ENCODE results near the gene DSTYK. TPM values are rescaled to one million over a fixed set of nuclear protein-coding genes. Genes with fewer than 3 reads are reported as not detected.

Gene DSTYK
- total and polyA plus RNA-seq, 2 experiments from 2014 or later = 6.1 to 10.7 TPM

- peaks cover 34% of the 10 kb centered on the region for H3K4me1 Mint-ChIP-seq
- no peak for TF ChIP-seq EZH2phosphoT487 (IDR thresholded peaks at IDR 0.05; ENCODE audit: unreplicated experiment)
- Histone ChIP-seq H3K79me2 (replicated peaks; ENCODE audit: insufficient read depth) (0 out of 2 replicates have a peak, but pooled peaks cover 5% of the 10 kb centered on the region), H4K20me1 (replicated peaks; ENCODE audit: insufficient read depth) (no peaks in the 10 kb centered on the region; the same call in 1 of the 2 replicates), H3F3A (replicated peaks; ENCODE audit: low read depth) (peaks cover 17% of the 10 kb centered on the region; the same call in 1 of the 2 replicates), H3K27me3 (ENCODE audit: insufficient read depth) (peaks cover 12% of the 10 kb centered on the region), H3K4me2 (peak overlapping the region; percentile 86), H3K36me3 (ENCODE audit: insufficient read depth) (no peaks in the 10 kb centered on the region), H3K27ac (ENCODE audit: low read depth) (peak overlapping the region; percentile 70; the same call in 1 of the 2 replicates), H3K4me3 (peak overlapping the region; percentile 61), H3K9me2 (ENCODE audit: insufficient read depth) (no peaks in the 10 kb centered on the region), H2AFZ (peak overlapping the region; percentile 48; the same call in 1 of the 2 replicates), H3K4me1 (ENCODE audit: insufficient read depth) (peaks cover 19% of the 10 kb centered on the region)
- H3K27me3 Mint-ChIP-seq (ENCODE audit: insufficient read depth, low read depth, poor library complexity) = peaks cover 17% of the 10 kb centered on the region
- DNase-seq (ENCODE audit: low spot score) (no peak), ATAC-seq (peak; percentile 31)
- peak overlapping the region; percentile 80 for H3K27ac Mint-ChIP-seq
- peak overlapping the region; percentile 79 for H3K4me3 Mint-ChIP-seq
- no peaks in the 10 kb centered on the region for H3K9me3 Mint-ChIP-seq
- H3K36me3 Mint-ChIP-seq (ENCODE audit: low read depth) = no peaks in the 10 kb centered on the region
Observed at GRCh38 chr1:205226868-205227583, 15.5 kb upstream of the DSTYK start.

DNA sequence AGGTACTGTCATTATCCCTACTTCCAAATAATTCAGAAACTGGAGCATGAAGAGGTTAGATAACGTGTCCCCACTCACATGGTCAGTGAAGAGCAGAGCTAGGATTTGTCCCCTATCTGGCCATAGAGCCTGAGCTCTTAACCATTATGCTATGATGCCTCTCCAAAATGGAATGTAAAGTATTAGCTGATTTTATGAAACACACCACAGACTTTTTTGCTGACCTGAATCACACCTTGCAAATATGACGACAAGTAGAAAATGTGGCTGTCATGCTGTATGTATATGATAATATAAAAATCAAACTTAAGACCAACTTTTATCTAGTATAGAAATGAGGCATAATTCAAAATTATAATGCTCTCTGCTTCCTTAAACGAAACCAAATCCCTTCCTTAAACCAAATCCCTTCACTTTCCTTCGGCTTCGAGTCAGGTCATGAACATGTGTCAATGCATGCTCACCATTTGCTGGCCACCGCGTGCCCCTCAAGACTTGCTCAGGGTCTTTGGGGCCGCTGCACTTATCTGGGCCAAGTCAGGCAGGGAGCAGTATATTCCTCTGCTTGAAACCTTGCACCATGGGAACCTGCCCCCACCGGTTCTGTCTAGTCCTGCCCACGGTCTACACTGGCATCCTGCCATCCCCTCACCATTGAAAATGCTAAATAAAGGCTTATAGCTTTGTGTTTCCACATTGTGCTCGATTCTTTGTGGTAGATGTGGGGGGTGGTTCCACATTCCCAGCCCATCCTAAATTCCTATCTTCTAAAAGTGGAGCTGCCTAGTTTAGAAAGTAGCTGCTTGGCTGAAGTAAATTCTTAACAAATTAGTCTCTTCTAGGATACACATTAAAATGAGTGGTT is 14.6 kb upstream of the DSTYK start:
- Histone ChIP-seq H3K4me3 (peak overlapping the region; percentile 61), H4K20me1 (replicated peaks; ENCODE audit: insufficient read depth) (no peaks in the 10 kb centered on the region; the same call in 1 of the 2 replicates), H3K4me2 (peak overlapping the region; percentile 86), H3K27me3 (ENCODE audit: insufficient read depth) (peaks cover 12% of the 10 kb centered on the region), H2AFZ (no peak overlapping the region), H3K9me2 (ENCODE audit: insufficient read depth) (no peaks in the 10 kb centered on the region), H3F3A (replicated peaks; ENCODE audit: low read depth) (peaks cover 14% of the 10 kb centered on the region; the same call in 1 of the 2 replicates), H3K27ac (ENCODE audit: low read depth) (no peak overlapping the region), H3K36me3 (ENCODE audit: insufficient read depth) (no peaks in the 10 kb centered on the region), H3K79me2 (replicated peaks; ENCODE audit: insufficient read depth) (0 out of 2 replicates have a peak, but pooled peaks cover 5% of the 10 kb centered on the region), H3K4me1 (ENCODE audit: insufficient read depth) (peaks cover 19% of the 10 kb centered on the region)
- Mint-ChIP-seq H3K27ac (no peak overlapping the region), H3K9me3 (no peaks in the 10 kb centered on the region), H3K4me3 (peak overlapping the region; percentile 79), H3K4me1 (peaks cover 34% of the 10 kb centered on the region), H3K36me3 (ENCODE audit: low read depth) (no peaks in the 10 kb centered on the region), H3K27me3 (ENCODE audit: insufficient read depth, low read depth, poor library complexity) (peaks cover 17% of the 10 kb centered on the region)
- ATAC-seq = no peak
- DNase-seq (ENCODE audit: low spot score) = no peak
- TF ChIP-seq NANOG (IDR thresholded peaks at IDR 0.05; ENCODE audit: borderline replicate concordance) = no peak
- TF ChIP-seq STAT1 (IDR thresholded peaks at IDR 0.05; ENCODE audit: unreplicated experiment) = no peak
- TF ChIP-seq POLR2AphosphoS5 (IDR thresholded peaks at IDR 0.05; ENCODE audit: low read depth) = no peak
- no peak for TF ChIP-seq CREB1 (CRISPR knock-in tag; IDR thresholded peaks at IDR 0.05; ENCODE audit: low read depth)
- no peak for TF ChIP-seq EZH2 (IDR thresholded peaks at IDR 0.05; ENCODE audit: low read depth, unreplicated experiment)
- no peak for TF ChIP-seq REST (IDR thresholded peaks at IDR 0.05; ENCODE audit: unreplicated experiment)
- no peak for TF ChIP-seq JUNB (IDR thresholded peaks at IDR 0.05; ENCODE audit: unreplicated experiment)

Data from GM23338 (cell line).